ENCODE results near the gene PDCD2. TPM values are rescaled to one million over a fixed set of nuclear protein-coding genes. Genes with fewer than 3 reads are reported as not detected.

The PDCD2 gene
- total and polyA plus RNA-seq, 9 of the 15 experiments (the other 6 are each of a cell fraction or from before 2014, with no cell fraction given), result 67.3 to 430 (median 318) TPM

DNA sequence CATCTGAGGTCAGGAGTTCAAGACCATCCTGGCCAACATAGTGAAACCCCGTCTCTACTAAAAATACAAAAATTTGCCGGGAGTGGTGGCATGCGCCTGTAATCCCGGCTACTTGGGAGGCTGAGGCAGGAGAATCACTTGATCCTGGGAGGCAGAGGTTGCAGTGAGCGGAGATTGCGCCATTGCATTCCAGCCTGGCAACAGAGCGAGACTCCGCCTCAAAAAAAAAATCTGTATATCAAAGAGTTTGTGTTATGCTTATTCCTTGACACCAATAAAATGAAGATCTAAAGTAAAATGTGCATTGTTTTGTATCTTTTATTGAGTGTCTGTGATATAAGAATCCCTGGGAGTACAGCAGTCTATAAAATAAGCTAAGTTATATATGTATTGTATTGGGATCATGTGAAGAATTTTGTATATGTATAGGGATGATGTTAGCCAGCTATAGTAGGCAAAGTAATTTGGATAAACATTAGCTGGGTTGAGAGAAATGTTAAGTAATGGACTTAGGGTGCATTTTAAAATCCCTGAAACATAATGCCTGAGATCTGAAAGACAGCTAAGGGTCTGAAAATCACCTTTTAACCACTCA, 19.4 kb downstream of the PDCD2 start:
- WGBS (ENCODE audit: insufficient coverage, low coverage, missing lambda C conversion rate), result 100% methylated on average over 7 of the region's 8 CpGs
- Histone ChIP-seq H3K79me2 (ENCODE audit: control insufficient read depth, insufficient read depth, low read length) (peaks cover 3% of the 10 kb centered on the region), H3K4me1 (replicated peaks in 1 of 2; ENCODE audit: control insufficient read depth in 2 of 2, insufficient read depth in 2 of 2, low read length in 2 of 2) (no peaks in the 10 kb centered on the region), H3K27me3 (ENCODE audit: control insufficient read depth in 2 of 2, insufficient read depth in 2 of 2, low read length in 2 of 2) (no peaks in the 10 kb centered on the region), H3K27ac (ENCODE audit: extremely low read depth, low read depth, low read length) (no peak overlapping the region), H4K20me1 (replicated peaks; ENCODE audit: control insufficient read depth, insufficient read depth, low read length) (no peaks in the 10 kb centered on the region), H3K36me3 (ENCODE audit: control insufficient read depth, insufficient read depth, low read length) (peaks cover 89% of the 10 kb centered on the region), H3K4me3 (no peak overlapping the region), H3K4me2 (ENCODE audit: insufficient read depth, low read length) (no peak overlapping the region), H3K9me3 (replicated peaks; ENCODE audit: control insufficient read depth, insufficient read depth, low read depth, low read length) (no peaks in the 10 kb centered on the region), H2AFZ (ENCODE audit: low read depth, low read length) (no peak overlapping the region), H3K9me1 (ENCODE audit: control insufficient read depth, insufficient read depth, low read length) (no peaks in the 10 kb centered on the region), H3K9ac (ENCODE audit: insufficient read depth in 1 of 2, low read depth in 2 of 2, low read length in 2 of 2) (no peak overlapping the region)
- intact Hi-C loops (cut with micrococcal nuclease), result no loop called here
- in situ Hi-C loops (cut with MboI), result no loop called here
- POLR2A ChIA-PET, result interaction anchor here (0.6 to 1.5 kb wide), 2 partner anchors 9 to 16 kb away, joined by 3 to 6 read pairs; no protein-coding TSS in a partner anchor
- TF ChIP-seq ETV1 (tag; conservative IDR thresholded peaks at IDR 0.05; ENCODE audit: low read depth) (no peak), ZNF76 (CRISPR knock-in tag; IDR thresholded peaks at IDR 0.05; ENCODE audit: borderline replicate concordance) (no peak)
- ATAC-seq (no peak), DNase-seq (ENCODE audit: extremely low read depth in 1 of 4, low spot score in 3 of 4) (no peak), FAIRE-seq (no peak)
- no TSS peak for BruUV-seq (replicated peaks)
- CTCF ChIA-PET (ENCODE audit: low intra/inter-chr PET ratio), result interaction anchor here (0.6 kb wide), 1 partner anchor 8 kb away, joined by 3 read pairs; no protein-coding TSS in a partner anchor

DNA sequence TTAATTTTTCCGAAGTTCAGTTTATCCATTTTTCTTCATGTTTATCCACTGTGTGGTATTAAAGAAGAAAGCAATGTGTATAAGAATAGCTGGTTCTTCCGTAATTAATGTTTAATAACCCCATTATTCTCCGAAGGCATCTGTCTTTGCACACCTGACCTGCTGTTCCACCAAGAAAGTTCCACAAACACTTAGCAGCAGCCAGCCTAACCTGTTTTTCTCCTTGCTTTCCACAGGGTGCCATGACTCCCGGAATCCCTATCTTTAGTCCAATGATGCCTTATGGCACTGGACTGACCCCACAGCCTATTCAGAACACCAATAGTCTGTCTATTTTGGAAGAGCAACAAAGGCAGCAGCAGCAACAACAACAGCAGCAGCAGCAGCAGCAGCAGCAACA, 22.9 kb downstream of the PDCD2 start:
- Histone ChIP-seq H3K27me3 (ENCODE audit: control insufficient read depth in 2 of 2, insufficient read depth in 2 of 2, low read length in 2 of 2) (no peaks in the 10 kb centered on the region), H2AFZ (ENCODE audit: low read depth, low read length) (no peak overlapping the region), H3K9me3 (replicated peaks; ENCODE audit: control insufficient read depth, insufficient read depth, low read depth, low read length) (no peaks in the 10 kb centered on the region), H3K9ac (ENCODE audit: insufficient read depth in 1 of 2, low read depth in 2 of 2, low read length in 2 of 2) (no peak overlapping the region), H3K4me1 (replicated peaks in 1 of 2; ENCODE audit: control insufficient read depth in 2 of 2, insufficient read depth in 2 of 2, low read length in 2 of 2) (0 out of 5 replicates have a peak, but pooled peaks cover 0 to 3% of the 10 kb centered on the region in 2 experiments), H4K20me1 (replicated peaks; ENCODE audit: control insufficient read depth, insufficient read depth, low read length) (no peaks in the 10 kb centered on the region), H3K9me1 (ENCODE audit: control insufficient read depth, insufficient read depth, low read length) (no peaks in the 10 kb centered on the region), H3K36me3 (ENCODE audit: control insufficient read depth, insufficient read depth, low read length) (peaks cover 89% of the 10 kb centered on the region), H3K4me3 (no peak overlapping the region), H3K27ac (ENCODE audit: extremely low read depth, low read depth, low read length) (no peak overlapping the region), H3K79me2 (ENCODE audit: control insufficient read depth, insufficient read depth, low read length) (peaks cover 28% of the 10 kb centered on the region), H3K4me2 (ENCODE audit: insufficient read depth, low read length) (no peak overlapping the region)
- intact Hi-C loops (cut with micrococcal nuclease), result no loop called here
- CTCF ChIA-PET (ENCODE audit: low intra/inter-chr PET ratio), result no interaction called here
- in situ Hi-C loops (cut with MboI), result no loop called here
- POLR2A ChIA-PET, result interaction anchor here (0.8 to 2.2 kb wide), 2 partner anchors 10 to 16 kb away, joined by 3 to 6 read pairs; no protein-coding TSS in a partner anchor
- ATAC-seq, result no peak
- no peak for FAIRE-seq
- DNase-seq (ENCODE audit: extremely low read depth in 1 of 4, low spot score in 3 of 4), result no peak
- WGBS (ENCODE audit: insufficient coverage, low coverage, missing lambda C conversion rate), result 86% methylated on average over 4 of the region's 4 CpGs
- no TSS peak for BruUV-seq (replicated peaks)
- TF ChIP-seq CBX5 (IDR thresholded peaks at IDR 0.05; ENCODE audit: borderline replicate concordance, low read depth), result no peak
- no peak for TF ChIP-seq SETDB1 (IDR thresholded peaks at IDR 0.05; ENCODE audit: low read length)
- TF ChIP-seq SOX6 (IDR thresholded peaks at IDR 0.05), result no peak
- TF ChIP-seq PCBP2 (IDR thresholded peaks at IDR 0.05; ENCODE audit: low read depth, low read length, poor library complexity, severe bottlenecking), result no peak
- no peak for TF ChIP-seq HDAC2 (IDR thresholded peaks at IDR 0.05)
- no peak for TF ChIP-seq CC2D1A (IDR thresholded peaks at IDR 0.05)
- TF ChIP-seq, protein P1, sequence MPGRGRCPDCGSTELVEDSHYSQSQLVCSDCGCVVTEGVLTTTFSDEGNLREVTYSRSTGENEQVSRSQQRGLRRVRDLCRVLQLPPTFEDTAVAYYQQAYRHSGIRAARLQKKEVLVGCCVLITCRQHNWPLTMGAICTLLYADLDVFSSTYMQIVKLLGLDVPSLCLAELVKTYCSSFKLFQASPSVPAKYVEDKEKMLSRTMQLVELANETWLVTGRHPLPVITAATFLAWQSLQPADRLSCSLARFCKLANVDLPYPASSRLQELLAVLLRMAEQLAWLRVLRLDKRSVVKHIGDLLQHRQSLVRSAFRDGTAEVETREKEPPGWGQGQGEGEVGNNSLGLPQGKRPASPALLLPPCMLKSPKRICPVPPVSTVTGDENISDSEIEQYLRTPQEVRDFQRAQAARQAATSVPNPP (IDR thresholded peaks at IDR 0.05; ENCODE audit: borderline replicate concordance, insufficient read depth, insufficient read length), result no peak
- TF ChIP-seq, protein P2, sequence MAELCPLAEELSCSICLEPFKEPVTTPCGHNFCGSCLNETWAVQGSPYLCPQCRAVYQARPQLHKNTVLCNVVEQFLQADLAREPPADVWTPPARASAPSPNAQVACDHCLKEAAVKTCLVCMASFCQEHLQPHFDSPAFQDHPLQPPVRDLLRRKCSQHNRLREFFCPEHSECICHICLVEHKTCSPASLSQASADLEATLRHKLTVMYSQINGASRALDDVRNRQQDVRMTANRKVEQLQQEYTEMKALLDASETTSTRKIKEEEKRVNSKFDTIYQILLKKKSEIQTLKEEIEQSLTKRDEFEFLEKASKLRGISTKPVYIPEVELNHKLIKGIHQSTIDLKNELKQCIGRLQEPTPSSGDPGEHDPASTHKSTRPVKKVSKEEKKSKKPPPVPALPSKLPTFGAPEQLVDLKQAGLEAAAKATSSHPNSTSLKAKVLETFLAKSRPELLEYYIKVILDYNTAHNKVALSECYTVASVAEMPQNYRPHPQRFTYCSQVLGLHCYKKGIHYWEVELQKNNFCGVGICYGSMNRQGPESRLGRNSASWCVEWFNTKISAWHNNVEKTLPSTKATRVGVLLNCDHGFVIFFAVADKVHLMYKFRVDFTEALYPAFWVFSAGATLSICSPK (IDR thresholded peaks at IDR 0.05; ENCODE audit: borderline replicate concordance), result no peak
- TF ChIP-seq CXXC5 (CRISPR knock-in tag; IDR thresholded peaks at IDR 0.05), result no peak
- TF ChIP-seq TCF3 (CRISPR knock-in tag; IDR thresholded peaks at IDR 0.05), result no peak

Measured in K562 (cell line).